ENCODE results near the gene RAB7A. TPM values are rescaled to one million over a fixed set of nuclear protein-coding genes. Genes with fewer than 3 reads are reported as not detected.
"Not testable (repeated sequence)": the region's sequence is repeated elsewhere in the genome, so short reads cannot be mapped to it uniquely, and the experiment has no call there.

The RAB7A gene
- total and polyA plus RNA-seq, 2 of the 4 experiments (the other 2 are of a cell fraction): 57.0 to 240 TPM

DNA sequence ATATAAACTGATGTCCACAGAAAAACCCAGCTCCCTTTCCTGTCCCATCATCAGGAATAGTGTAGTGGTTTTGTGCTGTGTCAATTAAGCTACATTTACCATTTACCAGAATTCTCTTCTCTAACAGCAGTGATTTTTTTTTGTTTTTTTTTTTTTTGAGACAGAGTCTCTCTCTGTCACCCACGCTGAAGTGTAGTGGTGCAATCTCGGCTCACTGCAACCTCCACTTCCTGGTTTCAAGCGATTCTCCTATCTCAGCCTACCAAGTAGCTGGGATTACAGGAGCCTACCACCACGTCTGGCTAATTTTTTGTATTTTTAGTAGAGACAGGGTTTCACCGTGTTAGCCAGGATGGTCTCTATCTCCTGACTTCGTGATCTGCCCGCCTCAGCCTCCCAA lies 7.1 kb upstream of the RAB7A start:
- H4K5ac ChIP-seq (ENCODE audit: low read depth, low read length); dilution Hi-C loops (cut with HindIII; ENCODE audit: low sequenced_read_pairs, unreplicated experiment); H2BK120ac ChIP-seq (ENCODE audit: low read depth, low read length); H2AK5ac ChIP-seq (ENCODE audit: low read depth, low read length); POLR2A ChIA-PET (ENCODE audit: unreplicated experiment); H2AFZ ChIP-seq (replicated peaks; ENCODE audit: low read length, poor library complexity); H3K9me1 ChIP-seq (ENCODE audit: insufficient read depth, low read length); H3K9ac ChIP-seq (ENCODE audit: low read depth, low read length); intact Hi-C loops (cut with micrococcal nuclease); H3K4me3 ChIP-seq (ENCODE audit: insufficient read depth, low read depth, low read length); H4K91ac ChIP-seq (ENCODE audit: insufficient read depth, low read depth, low read length); H2BK5ac ChIP-seq (ENCODE audit: low read depth, low read length, poor library complexity, severe bottlenecking); ATAC-seq (ENCODE audit: low read depth); DNase-seq; H4K8ac ChIP-seq (ENCODE audit: low read depth in 2 of 2, low read length in 2 of 2); H2AK9ac ChIP-seq (replicated peaks; ENCODE audit: low read depth, low read length, poor library complexity); H3K23ac ChIP-seq (ENCODE audit: low read depth, low read length); BruUV-seq (replicated peaks); H3K18ac ChIP-seq (ENCODE audit: low read depth, low read length); H3K36me3 ChIP-seq (ENCODE audit: control insufficient read depth, insufficient read depth, low read length); H2BK20ac ChIP-seq (ENCODE audit: low read depth, low read length); H3K4me1 ChIP-seq (ENCODE audit: control insufficient read depth, insufficient read depth, low read length); H2BK15ac ChIP-seq (ENCODE audit: low read depth, low read length); CTCF ChIA-PET; H3K4me2 ChIP-seq (ENCODE audit: low read depth, low read length); H4K20me1 ChIP-seq (ENCODE audit: insufficient read depth, low read length); H3K79me1 ChIP-seq (ENCODE audit: low read depth in 1 of 2, low read length in 2 of 2); H3K9me3 ChIP-seq (ENCODE audit: control insufficient read depth, insufficient read depth, low read length); H3K56ac ChIP-seq (ENCODE audit: extremely low read depth, insufficient read depth, low read length); in situ Hi-C loops (cut with MboI; ENCODE audit: low sequenced_read_pairs); H3K27ac ChIP-seq (ENCODE audit: insufficient read depth, low read length); H3K4ac ChIP-seq (ENCODE audit: low read depth, low read length); H3K14ac ChIP-seq (replicated peaks; ENCODE audit: low read depth, low read length): not testable (repeated sequence)
- WGBS, 2 experiments (ENCODE audit: extremely low coverage in 2 of 2, insufficient read length in 1 of 2): no CpG with 5 or more reads among the region's 7 CpGs
- peaks cover 19% of the 10 kb centered on the region for H3K27me3 ChIP-seq (ENCODE audit: control insufficient read depth, insufficient read depth, low read length)
